Measurements from ENCODE around the gene EIF3B. TPM values are rescaled to one million over a fixed set of nuclear protein-coding genes. Genes with fewer than 3 reads are reported as not detected.
A peak's percentile ranks its signal among the peaks of the same experiment; 100 is the strongest.

EIF3B gene
- total and polyA plus RNA-seq, 9 of the 15 experiments (the other 6 are each of a cell fraction or from before 2014, with no cell fraction given): 25.9 to 494 (median 357) TPM

DNA sequence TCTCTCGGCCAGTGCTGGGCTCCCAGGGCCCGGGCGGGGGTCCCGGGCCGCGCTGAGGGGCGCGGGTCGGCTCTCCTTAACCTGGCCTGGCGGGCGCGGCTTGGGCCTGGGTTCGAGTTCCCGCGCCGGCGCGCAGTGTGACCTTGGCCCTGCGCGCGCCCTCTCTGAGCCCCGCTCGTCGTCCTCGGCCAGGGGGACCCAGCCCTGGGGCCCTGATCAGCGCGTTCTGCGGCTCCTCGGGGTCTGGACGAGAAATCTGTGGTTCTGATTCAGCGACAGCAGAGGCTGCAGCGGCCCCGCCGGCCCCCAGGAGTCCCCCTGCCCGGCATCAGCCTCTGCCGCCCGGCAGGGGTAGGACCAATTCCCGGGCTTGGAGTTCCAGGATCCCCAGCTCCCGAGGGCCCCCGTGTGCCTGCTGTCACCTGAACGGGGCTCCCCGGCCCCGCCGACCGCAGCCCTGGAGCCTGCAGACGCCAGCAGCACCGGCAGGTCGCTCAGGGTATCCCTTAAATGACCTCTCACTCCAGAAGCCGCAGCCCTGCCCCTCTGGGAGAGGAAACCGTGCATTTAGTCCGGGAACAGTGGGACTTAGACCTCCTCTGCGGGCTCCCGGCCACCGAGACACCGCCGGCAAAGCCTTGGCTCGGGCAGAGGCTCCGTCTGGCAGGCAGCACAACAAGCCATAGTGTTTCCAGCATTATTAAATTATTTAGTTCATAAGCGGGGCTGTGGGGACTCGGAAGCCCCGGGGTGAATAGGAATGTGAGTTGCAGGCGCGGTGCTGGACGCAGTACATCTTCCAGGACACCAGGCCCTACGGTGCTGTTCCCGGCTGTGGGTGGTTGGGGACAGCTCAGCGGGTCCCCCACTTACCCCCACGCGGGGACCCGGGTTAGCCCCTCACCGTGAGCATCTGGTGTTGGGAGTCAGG, 49.4 kb downstream of the EIF3B start (continued):
- TF ChIP-seq, protein P1, sequence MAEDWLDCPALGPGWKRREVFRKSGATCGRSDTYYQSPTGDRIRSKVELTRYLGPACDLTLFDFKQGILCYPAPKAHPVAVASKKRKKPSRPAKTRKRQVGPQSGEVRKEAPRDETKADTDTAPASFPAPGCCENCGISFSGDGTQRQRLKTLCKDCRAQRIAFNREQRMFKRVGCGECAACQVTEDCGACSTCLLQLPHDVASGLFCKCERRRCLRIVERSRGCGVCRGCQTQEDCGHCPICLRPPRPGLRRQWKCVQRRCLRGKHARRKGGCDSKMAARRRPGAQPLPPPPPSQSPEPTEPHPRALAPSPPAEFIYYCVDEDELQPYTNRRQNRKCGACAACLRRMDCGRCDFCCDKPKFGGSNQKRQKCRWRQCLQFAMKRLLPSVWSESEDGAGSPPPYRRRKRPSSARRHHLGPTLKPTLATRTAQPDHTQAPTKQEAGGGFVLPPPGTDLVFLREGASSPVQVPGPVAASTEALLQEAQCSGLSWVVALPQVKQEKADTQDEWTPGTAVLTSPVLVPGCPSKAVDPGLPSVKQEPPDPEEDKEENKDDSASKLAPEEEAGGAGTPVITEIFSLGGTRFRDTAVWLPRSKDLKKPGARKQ (CRISPR knock-in tag; IDR thresholded peaks at IDR 0.05): no peak
- TF ChIP-seq CREB1 (IDR thresholded peaks at IDR 0.05) (no peak), CREB1 (CRISPR knock-in tag; IDR thresholded peaks at IDR 0.05) (no peak), MCM3 (IDR thresholded peaks at IDR 0.05) (no peak), RBM25 (IDR thresholded peaks at IDR 0.05; ENCODE audit: low read depth, low read length, severe bottlenecking) (peak; percentile 99), ZNF282 (CRISPR knock-in tag; IDR thresholded peaks at IDR 0.05) (no peak), RBM17 (IDR thresholded peaks at IDR 0.05; ENCODE audit: borderline replicate concordance, low read depth, low read length) (no peak), KDM4B (IDR thresholded peaks at IDR 0.05; ENCODE audit: borderline replicate concordance in 2 of 2, low read depth in 1 of 2) (no peak), BCOR (IDR thresholded peaks at IDR 0.05) (peak; percentile 64; the same call in 1 of the 2 replicates), SMAD4 (CRISPR knock-in tag; conservative IDR thresholded peaks at IDR 0.05) (no peak), POLR3A (IDR thresholded peaks at IDR 0.05; ENCODE audit: borderline replicate concordance, extremely low read depth, insufficient read depth, insufficient read length) (no peak), HNRNPK (IDR thresholded peaks at IDR 0.05; ENCODE audit: low read depth, low read length, poor library complexity, severe bottlenecking) (no peak), ZNF184 (CRISPR knock-in tag; IDR thresholded peaks at IDR 0.05) (no peak)
- TF ChIP-seq, protein P2, sequence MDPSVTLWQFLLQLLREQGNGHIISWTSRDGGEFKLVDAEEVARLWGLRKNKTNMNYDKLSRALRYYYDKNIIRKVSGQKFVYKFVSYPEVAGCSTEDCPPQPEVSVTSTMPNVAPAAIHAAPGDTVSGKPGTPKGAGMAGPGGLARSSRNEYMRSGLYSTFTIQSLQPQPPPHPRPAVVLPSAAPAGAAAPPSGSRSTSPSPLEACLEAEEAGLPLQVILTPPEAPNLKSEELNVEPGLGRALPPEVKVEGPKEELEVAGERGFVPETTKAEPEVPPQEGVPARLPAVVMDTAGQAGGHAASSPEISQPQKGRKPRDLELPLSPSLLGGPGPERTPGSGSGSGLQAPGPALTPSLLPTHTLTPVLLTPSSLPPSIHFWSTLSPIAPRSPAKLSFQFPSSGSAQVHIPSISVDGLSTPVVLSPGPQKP (CRISPR knock-in tag; IDR thresholded peaks at IDR 0.05): no peak
- TF ChIP-seq, protein P3, sequence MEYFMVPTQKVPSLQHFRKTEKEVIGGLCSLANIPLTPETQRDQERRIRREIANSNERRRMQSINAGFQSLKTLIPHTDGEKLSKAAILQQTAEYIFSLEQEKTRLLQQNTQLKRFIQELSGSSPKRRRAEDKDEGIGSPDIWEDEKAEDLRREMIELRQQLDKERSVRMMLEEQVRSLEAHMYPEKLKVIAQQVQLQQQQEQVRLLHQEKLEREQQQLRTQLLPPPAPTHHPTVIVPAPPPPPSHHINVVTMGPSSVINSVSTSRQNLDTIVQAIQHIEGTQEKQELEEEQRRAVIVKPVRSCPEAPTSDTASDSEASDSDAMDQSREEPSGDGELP (CRISPR knock-in tag; IDR thresholded peaks at IDR 0.05; ENCODE audit: borderline replicate concordance): no peak
- TF ChIP-seq, protein P4, sequence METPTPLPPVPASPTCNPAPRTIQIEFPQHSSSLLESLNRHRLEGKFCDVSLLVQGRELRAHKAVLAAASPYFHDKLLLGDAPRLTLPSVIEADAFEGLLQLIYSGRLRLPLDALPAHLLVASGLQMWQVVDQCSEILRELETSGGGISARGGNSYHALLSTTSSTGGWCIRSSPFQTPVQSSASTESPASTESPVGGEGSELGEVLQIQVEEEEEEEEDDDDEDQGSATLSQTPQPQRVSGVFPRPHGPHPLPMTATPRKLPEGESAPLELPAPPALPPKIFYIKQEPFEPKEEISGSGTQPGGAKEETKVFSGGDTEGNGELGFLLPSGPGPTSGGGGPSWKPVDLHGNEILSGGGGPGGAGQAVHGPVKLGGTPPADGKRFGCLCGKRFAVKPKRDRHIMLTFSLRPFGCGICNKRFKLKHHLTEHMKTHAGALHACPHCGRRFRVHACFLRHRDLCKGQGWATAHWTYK (CRISPR knock-in tag; IDR thresholded peaks at IDR 0.05): peak; percentile 58; the same call in 1 of the 2 replicates
- TF ChIP-seq, protein P5, sequence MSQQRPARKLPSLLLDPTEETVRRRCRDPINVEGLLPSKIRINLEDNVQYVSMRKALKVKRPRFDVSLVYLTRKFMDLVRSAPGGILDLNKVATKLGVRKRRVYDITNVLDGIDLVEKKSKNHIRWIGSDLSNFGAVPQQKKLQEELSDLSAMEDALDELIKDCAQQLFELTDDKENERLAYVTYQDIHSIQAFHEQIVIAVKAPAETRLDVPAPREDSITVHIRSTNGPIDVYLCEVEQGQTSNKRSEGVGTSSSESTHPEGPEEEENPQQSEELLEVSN (IDR thresholded peaks at IDR 0.05; ENCODE audit: borderline replicate concordance in 1 of 2, extremely low read depth in 1 of 2, insufficient read depth in 1 of 2, insufficient read length in 1 of 2, low read depth in 1 of 2, low read length in 1 of 2, poor library complexity in 1 of 2, severe bottlenecking in 1 of 2): no peak
- TF ChIP-seq, protein P6, sequence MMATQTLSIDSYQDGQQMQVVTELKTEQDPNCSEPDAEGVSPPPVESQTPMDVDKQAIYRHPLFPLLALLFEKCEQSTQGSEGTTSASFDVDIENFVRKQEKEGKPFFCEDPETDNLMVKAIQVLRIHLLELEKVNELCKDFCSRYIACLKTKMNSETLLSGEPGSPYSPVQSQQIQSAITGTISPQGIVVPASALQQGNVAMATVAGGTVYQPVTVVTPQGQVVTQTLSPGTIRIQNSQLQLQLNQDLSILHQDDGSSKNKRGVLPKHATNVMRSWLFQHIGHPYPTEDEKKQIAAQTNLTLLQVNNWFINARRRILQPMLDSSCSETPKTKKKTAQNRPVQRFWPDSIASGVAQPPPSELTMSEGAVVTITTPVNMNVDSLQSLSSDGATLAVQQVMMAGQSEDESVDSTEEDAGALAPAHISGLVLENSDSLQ (IDR thresholded peaks at IDR 0.05): no peak

All from K562 (cell line).